Lower lobe of right lung (tissue), 2 donors: Measurements from ENCODE around the gene ABCB11. TPM values are rescaled to one million over a fixed set of nuclear protein-coding genes. Genes with fewer than 3 reads are reported as not detected.

Source experiments
- ATAC-seq, 2 donors: fragments of 200-7000 bp; cut with Tn5 transposase; one replicate each; pipeline ENCODE4 v1.9.1; 2020 to 2022; ENCODE audit warnings: mild to moderate bottlenecking in 2 of 2, moderate library complexity in 2 of 2
- DNase-seq: peaks from one replicate; pipeline ENCODE4 v3.0.0-alpha.2; 2020
- H3K27ac ChIP-seq: fragments of 200-600 bp; one replicate; pipeline ENCODE4 v1.8.0; 2022
- H3K27me3 ChIP-seq: fragments of 200-600 bp; one replicate; pipeline ENCODE4 v1.8.0; 2022; ENCODE audit warnings: low read depth
- H3K36me3 ChIP-seq: fragments of 200-600 bp; one replicate; pipeline ENCODE4 v1.8.0; 2022; ENCODE audit warnings: mild to moderate bottlenecking
- H3K4me1 ChIP-seq: fragments of 200-600 bp; one replicate; pipeline ENCODE4 v1.8.0; 2022
- H3K4me3 ChIP-seq: fragments of 200-600 bp; one replicate; pipeline ENCODE4 v1.8.0; 2022; ENCODE audit warnings: mild to moderate bottlenecking
- H3K9me3 ChIP-seq: fragments of 200-600 bp; one replicate; pipeline ENCODE4 v1.8.0; 2022
- CTCF ChIP-seq: fragments of 200-600 bp; IDR thresholded peaks from one replicate; pipeline ENCODE4 v1.8.0; 2022; ENCODE audit warnings: antibody characterized with exemption, mild to moderate bottlenecking
- intact Hi-C: fragments of 100-400 bp; cut with DNase I; formaldehyde crosslinking; loops from one replicate; pipeline ENCODE4 v1.11.0; 2022
- total RNA-seq: library from RNA; stranded (reverse); fragmentation: NEBNext Ultra II Directional; extraction: Animal tissue kit (Norgen Biotek cat#: 25700); gene quantifications from one replicate; pipeline ENCODE4 v1.2.1, GENCODE V29; 2021
- donor health status: DM: no; HTN: yes; CAD: no; lungs with severe emphysema.

ABCB11 gene
- total RNA-seq, 1 donor from 2014 or later, result 0.32 TPM

- no peak for ATAC-seq
- no peak for DNase-seq
- Histone ChIP-seq H3K4me1 (no peaks in the 10 kb centered on the region), H3K9me3 (no peaks in the 10 kb centered on the region), H3K27ac (no peak overlapping the region), H3K27me3 (no peaks in the 10 kb centered on the region), H3K36me3 (no peaks in the 10 kb centered on the region), H3K4me3 (no peak overlapping the region)
- no peak for TF ChIP-seq CTCF
- intact Hi-C loops, result no loop called here
Observed at GRCh38 chr2:169010633-169011460, 20.3 kb downstream of the ABCB11 start.

- ATAC-seq (no peak), DNase-seq (no peak)
- H3K36me3 ChIP-seq, result no peaks in the 10 kb centered on the region
- no peaks in the 10 kb centered on the region for H3K9me3 ChIP-seq
- intact Hi-C loops, result no loop called here
- TF ChIP-seq CTCF, result no peak
- no peaks in the 10 kb centered on the region for H3K27me3 ChIP-seq
- H3K27ac ChIP-seq, result no peak overlapping the region
- no peak overlapping the region for H3K4me3 ChIP-seq
- no peaks in the 10 kb centered on the region for H3K4me1 ChIP-seq
Observed at GRCh38 chr2:169009865-169010579, 21.1 kb downstream of the ABCB11 start.

GRCh38 chr2:169007941-169008340 is 23.2 kb downstream of the ABCB11 start:
- DNase-seq, result no peak
- no peak overlapping the region for H3K4me3 ChIP-seq
- no peaks in the 10 kb centered on the region for H3K36me3 ChIP-seq
- TF ChIP-seq CTCF, result no peak
- intact Hi-C loops, result no loop called here
- H3K4me1 ChIP-seq, result no peaks in the 10 kb centered on the region
- H3K27me3 ChIP-seq, result no peaks in the 10 kb centered on the region
- no peak overlapping the region for H3K27ac ChIP-seq
- H3K9me3 ChIP-seq, result no peaks in the 10 kb centered on the region
- ATAC-seq, result no peak

- Histone ChIP-seq H3K36me3 (no peaks in the 10 kb centered on the region), H3K27ac (no peak overlapping the region), H3K4me1 (no peaks in the 10 kb centered on the region), H3K9me3 (no peaks in the 10 kb centered on the region), H3K27me3 (no peaks in the 10 kb centered on the region), H3K4me3 (no peak overlapping the region)
- ATAC-seq (no peak), DNase-seq (no peak)
- intact Hi-C loops, result no loop called here
- no peak for TF ChIP-seq CTCF
Observed at GRCh38 chr2:169007356-169007755, 23.8 kb downstream of the ABCB11 start.

- intact Hi-C loops, result no loop called here
- Histone ChIP-seq H3K4me3 (no peak overlapping the region), H3K4me1 (no peaks in the 10 kb centered on the region), H3K27ac (no peak overlapping the region), H3K27me3 (no peaks in the 10 kb centered on the region), H3K36me3 (no peaks in the 10 kb centered on the region), H3K9me3 (no peaks in the 10 kb centered on the region)
- DNase-seq (no peak), ATAC-seq (no peak)
- TF ChIP-seq CTCF, result no peak
Observed at GRCh38 chr2:169006665-169007064, 24.5 kb downstream of the ABCB11 start.
